CD4-positive, alpha-beta T cell (primary cell): ENCODE data around the gene RTN4IP1. TPM values are rescaled to one million over a fixed set of nuclear protein-coding genes. Genes with fewer than 3 reads are reported as not detected.
A peak's percentile ranks its signal among the peaks of the same experiment; 100 is the strongest.

Source experiments
- ATAC-seq: fragments of 200-7000 bp; cut with Tn5 transposase; one replicate; pipeline ENCODE4 v1.10.0; 2022; ENCODE audit warnings: mild to moderate bottlenecking; ENCODE audit not compliant: poor library complexity
- CTCF ChIA-PET: fragments of 350-600 bp; sonication (Branson Sonifier 250); formaldehyde crosslinking; loops from one replicate; lab custom pipeline; 2021; ENCODE audit warnings: antibody characterized with exemption, inconsistent platforms; lab: Charles Lee
- POLR2A ChIA-PET: fragments of 350-600 bp; sonication (Branson Sonifier 250); formaldehyde crosslinking; loops from one replicate; lab custom pipeline; 2021; ENCODE audit warnings: antibody characterized with exemption, inconsistent platforms; lab: Charles Lee
- DNase-seq, 14 experiments: peaks; one replicate each; pipeline ENCODE4 v3.0.0-alpha.2; 2013 to 2020; ENCODE audit warnings: mixed read lengths in 2 of 14
- H3K27ac ChIP-seq, 2 donors: one replicate each; pipeline versions ENCODE4 v1.5.1 to v1.7.0; 2013; ENCODE audit warnings: low read length in 2 of 2, low read depth in 1 of 2, mild to moderate bottlenecking in 1 of 2
- H3K27me3 ChIP-seq, 2 experiments: 1 replicate in 1 of 2; 2 replicates in 1 of 2; pipeline versions ENCODE4 v1.6.1 to v1.7.0; 2013; ENCODE audit warnings: low read length in 2 of 2, control low read depth in 1 of 2, mild to moderate bottlenecking in 1 of 2, moderate library complexity in 1 of 2; ENCODE audit not compliant: insufficient read depth in 2 of 2, control insufficient read depth in 1 of 2
- H3K36me3 ChIP-seq: one replicate; pipeline ENCODE4 v1.6.1; 2013; ENCODE audit warnings: low read length, control low read depth; ENCODE audit not compliant: insufficient read depth
- H3K4me1 ChIP-seq: one replicate; pipeline ENCODE4 v1.6.1; 2013; ENCODE audit warnings: low read length, control low read depth; ENCODE audit not compliant: insufficient read depth
- H3K4me3 ChIP-seq: one replicate; pipeline ENCODE4 v1.5.1; 2013; ENCODE audit warnings: mild to moderate bottlenecking, low read length, moderate library complexity
- H3K9me3 ChIP-seq, 2 experiments: 1 replicate in 1 of 2; 2 replicates in 1 of 2; pipeline versions ENCODE4 v1.6.1 to v1.7.0; 2013; ENCODE audit warnings: low read length in 2 of 2, mild to moderate bottlenecking in 2 of 2, control low read depth in 1 of 2, moderate library complexity in 1 of 2; ENCODE audit not compliant: control insufficient read depth in 1 of 2, insufficient read depth in 1 of 2
- H3K27ac Mint-ChIP-seq: one replicate; pipeline ENCODE4 v1.8.0; 2020; ENCODE audit warnings: mixed read lengths
- H3K27me3 Mint-ChIP-seq: one replicate; pipeline ENCODE4 v1.8.0; 2021; ENCODE audit warnings: mixed read lengths
- H3K36me3 Mint-ChIP-seq: one replicate; pipeline ENCODE4 v1.8.0; 2021; ENCODE audit warnings: low read depth, mixed read lengths
- H3K4me1 Mint-ChIP-seq: one replicate; pipeline ENCODE4 v1.8.0; 2021; ENCODE audit warnings: low read depth, mixed read lengths
- H3K4me3 Mint-ChIP-seq: one replicate; pipeline ENCODE4 v1.8.0; 2020; ENCODE audit warnings: mild to moderate bottlenecking, mixed read lengths
- H3K9me3 Mint-ChIP-seq: one replicate; pipeline ENCODE4 v1.8.0; 2020; ENCODE audit warnings: mixed read lengths
- CTCF ChIP-seq: fragments of 200-600 bp; IDR thresholded peaks from one replicate; pipeline ENCODE4 v1.8.0; 2022; ENCODE audit warnings: antibody characterized with exemption, mild to moderate bottlenecking
- intact Hi-C, 2 experiments: fragments of 100-400 bp; cut with DNase I in 1 of 2; cut with micrococcal nuclease in 1 of 2; formaldehyde crosslinking; loops; one replicate each; pipeline versions ENCODE4 v1.15.1 to v1.9.0; 2023 to 2025; cut with DNase I, micrococcal nuclease
- total RNA-seq, 174 experiments: library from RNA in 2 of 174; stranded (reverse) in 2 of 174; gene quantifications; one replicate each; pipeline ENCODE4 v1.2.3 and lab custom pipeline; 2021 to 2026

The RTN4IP1 gene
- total RNA-seq, 2 experiments from 2014 or later, result 2.4 to 2.5 TPM

- H3K36me3 ChIP-seq, result peaks cover 61% of the 10 kb centered on the region
- ATAC-seq (no peak), DNase-seq (no peak)
- Mint-ChIP-seq H3K9me3 (no peaks in the 10 kb centered on the region), H3K27ac (peak overlapping the region; percentile 47), H3K4me3 (no peak overlapping the region), H3K36me3 (peaks cover 79% of the 10 kb centered on the region), H3K4me1 (peaks cover 5% of the 10 kb centered on the region), H3K27me3 (no peaks in the 10 kb centered on the region)
- no peaks in the 10 kb centered on the region for H3K27me3 ChIP-seq
- intact Hi-C loops, result loop anchor here (5.0 kb wide), 1 partner anchor 408 kb away; no protein-coding TSS in a partner anchor
- H3K4me1 ChIP-seq, result no peaks in the 10 kb centered on the region
- H3K4me3 ChIP-seq, result no peak overlapping the region
- ChIA-PET POLR2A (no interaction called here), CTCF (no interaction called here)
- no peak for TF ChIP-seq CTCF
- no peak overlapping the region for H3K27ac ChIP-seq
- H3K9me3 ChIP-seq, result no peaks in the 10 kb centered on the region
Observed at GRCh38 chr6:106569428-106569827, 59.9 kb downstream of the RTN4IP1 start.

GRCh38 chr6:106568530-106568929, 60.8 kb downstream of the RTN4IP1 start:
- ATAC-seq (no peak), DNase-seq (no peak)
- TF ChIP-seq CTCF, result no peak
- H3K4me1 Mint-ChIP-seq, result peaks cover 5% of the 10 kb centered on the region
- H3K36me3 ChIP-seq, result peaks cover 70% of the 10 kb centered on the region
- intact Hi-C loops, result loop anchor here (5.0 kb wide), 1 partner anchor 409 kb away; no protein-coding TSS in a partner anchor
- H3K27me3 Mint-ChIP-seq, result no peaks in the 10 kb centered on the region
- no peaks in the 10 kb centered on the region for H3K9me3 Mint-ChIP-seq
- CTCF ChIA-PET, result interaction anchor here (3.8 kb wide), 1 partner anchor 57 kb away, joined by 54 read pairs; no protein-coding TSS in a partner anchor
- H3K27ac Mint-ChIP-seq, result no peak overlapping the region
- no peak overlapping the region for H3K4me3 Mint-ChIP-seq
- no peaks in the 10 kb centered on the region for H3K27me3 ChIP-seq
- no peak overlapping the region for H3K27ac ChIP-seq
- peaks cover 88% of the 10 kb centered on the region for H3K36me3 Mint-ChIP-seq
- POLR2A ChIA-PET, result no interaction called here
- H3K9me3 ChIP-seq, result no peaks in the 10 kb centered on the region
- H3K4me3 ChIP-seq, result no peak overlapping the region
- no peaks in the 10 kb centered on the region for H3K4me1 ChIP-seq

- intact Hi-C loops, result no loop called here
Observed at GRCh38 chr6:106564476-106564875, 64.8 kb downstream of the RTN4IP1 start.

More at GRCh38 chr6:106564476-106564875, 64.8 kb downstream of the RTN4IP1 start:
- ChIA-PET POLR2A (no interaction called here), CTCF (interaction anchor here (2.0 kb wide), 1 partner anchor 52 kb away, joined by 8 read pairs; no protein-coding TSS in a partner anchor)
- H3K9me3 Mint-ChIP-seq, result no peaks in the 10 kb centered on the region
- DNase-seq (no peak), ATAC-seq (no peak)
- no peaks in the 10 kb centered on the region for H3K27me3 Mint-ChIP-seq
- Histone ChIP-seq H3K27ac (no peak overlapping the region), H3K4me1 (no peaks in the 10 kb centered on the region), H3K27me3 (no peaks in the 10 kb centered on the region), H3K9me3 (no peaks in the 10 kb centered on the region), H3K4me3 (no peak overlapping the region), H3K36me3 (peaks cover 94% of the 10 kb centered on the region)
- no peak for TF ChIP-seq CTCF
- peaks cover 94% of the 10 kb centered on the region for H3K36me3 Mint-ChIP-seq
- H3K27ac Mint-ChIP-seq, result peak overlapping the region; percentile 8
- peaks cover 5% of the 10 kb centered on the region for H3K4me1 Mint-ChIP-seq
- H3K4me3 Mint-ChIP-seq, result no peak overlapping the region
